HG03565 (cell line): ENCODE measurements around the gene RBM18.

Experiments
- ATAC-seq: cut with Tn5 transposase; IDR thresholded peaks from one replicate; pipeline ENCODE4 v1.9.1; 2021; ENCODE audit warnings: mild to moderate bottlenecking, moderate library complexity; ENCODE audit not compliant: unreplicated experiment

RBM18 gene, protein sequence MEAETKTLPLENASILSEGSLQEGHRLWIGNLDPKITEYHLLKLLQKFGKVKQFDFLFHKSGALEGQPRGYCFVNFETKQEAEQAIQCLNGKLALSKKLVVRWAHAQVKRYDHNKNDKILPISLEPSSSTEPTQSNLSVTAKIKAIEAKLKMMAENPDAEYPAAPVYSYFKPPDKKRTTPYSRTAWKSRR

DNA sequence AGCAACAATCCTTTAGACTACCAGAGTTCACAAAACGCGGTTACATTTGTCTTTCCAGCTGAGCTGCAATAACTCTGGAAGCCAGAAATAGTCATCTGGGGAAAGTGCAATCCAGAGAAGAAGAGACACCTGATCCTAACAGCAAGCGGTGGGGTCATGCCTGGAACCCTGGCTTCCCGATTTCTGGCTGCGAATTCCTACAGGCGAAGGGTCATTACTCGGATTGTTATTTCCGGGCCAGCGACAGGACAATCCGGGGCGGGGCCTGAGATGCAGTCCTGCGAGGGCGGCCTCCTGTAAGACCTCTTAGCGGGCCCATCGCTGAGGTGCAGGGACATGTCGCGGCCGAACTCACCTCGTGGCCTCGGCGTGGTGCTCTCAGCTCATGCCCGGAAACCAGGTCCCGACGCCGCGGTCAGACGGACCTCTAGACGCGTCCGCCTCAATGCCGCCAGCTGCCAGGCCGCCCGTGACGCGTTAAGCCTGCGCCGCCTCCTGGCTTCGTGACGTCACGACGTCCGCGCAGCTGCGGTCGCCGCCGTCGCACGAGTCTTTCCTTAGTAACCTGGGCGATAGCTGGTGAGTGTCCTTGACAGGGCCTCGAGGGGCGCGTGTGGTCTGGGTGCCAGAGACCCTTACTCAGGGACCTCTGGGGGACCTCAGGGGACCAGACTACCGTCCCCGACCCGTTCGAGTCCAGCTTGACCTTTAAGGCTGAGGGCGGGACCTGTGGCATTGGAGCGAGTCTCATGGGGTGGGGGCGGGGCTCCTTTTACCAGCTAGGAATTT, at the start of gene RBM18, which contains the start of gene MRRF:
Gene RBM18 (minus strand): TSS at position 481 of the 789 bp plus-strand sequence. CDS start 3,348 bp downstream, outside the sequence.
Gene MRRF (plus strand): TSS at position 523 of the 789 bp plus-strand sequence. CDS start 6,010 bp downstream, outside the sequence.
- peak; percentile 84 for ATAC-seq

DNA sequence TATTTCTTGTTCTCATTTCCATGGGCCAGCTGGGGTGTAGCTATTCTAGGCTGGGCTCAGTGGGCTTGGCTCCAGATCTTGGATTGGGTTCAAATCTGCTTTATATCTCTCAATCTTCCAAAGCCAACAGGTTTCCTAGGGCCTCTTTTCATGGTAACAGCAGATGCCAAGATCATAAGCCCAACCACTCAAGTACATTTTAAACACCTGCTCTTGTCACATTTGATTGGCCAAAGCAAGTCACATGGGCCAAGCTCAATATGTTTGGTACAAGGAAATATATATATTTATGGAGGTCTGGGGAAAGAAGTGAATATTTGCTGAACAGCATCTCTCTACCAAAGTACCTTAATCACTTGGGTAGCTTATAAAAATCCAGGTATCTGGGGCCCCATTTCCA, 49.5 kb upstream of the RBM18 start:
- no peak for ATAC-seq

GRCh38 chr9:122309861-122310260, 45.2 kb upstream of the RBM18 start:
- ATAC-seq: no peak

- ATAC-seq: no peak
Measured at GRCh38 chr9:122307925-122308324, 43.3 kb upstream of the RBM18 start.

GRCh38 chr9:122307061-122307460, 42.4 kb upstream of the RBM18 start:
- no peak for ATAC-seq

GRCh38 chr9:122302237-122303093, 37.8 kb upstream of the RBM18 start:
- ATAC-seq: no peak

DNA sequence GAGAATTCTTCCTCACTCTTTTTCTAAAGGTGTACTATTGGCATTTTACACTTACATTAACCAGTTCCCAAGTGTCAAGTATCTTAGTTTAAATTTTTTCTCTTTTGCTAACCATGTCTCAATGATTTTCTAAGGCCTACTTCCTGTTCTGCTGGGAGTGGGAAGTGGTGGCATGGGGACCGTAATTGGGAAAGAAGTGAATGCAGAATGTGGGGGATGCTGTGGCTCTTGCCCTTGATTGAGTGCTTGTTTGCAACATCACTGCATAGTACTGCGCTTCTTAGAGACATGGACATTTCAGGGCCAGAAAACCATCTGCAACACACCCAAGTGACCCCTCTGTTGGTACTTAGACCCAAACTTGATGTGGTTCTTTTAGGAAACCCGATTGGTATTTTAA, 32.9 kb upstream of the RBM18 start:
- ATAC-seq: no peak

GRCh38 chr9:122294531-122294930, 29.9 kb upstream of the RBM18 start:
- ATAC-seq: no peak

DNA sequence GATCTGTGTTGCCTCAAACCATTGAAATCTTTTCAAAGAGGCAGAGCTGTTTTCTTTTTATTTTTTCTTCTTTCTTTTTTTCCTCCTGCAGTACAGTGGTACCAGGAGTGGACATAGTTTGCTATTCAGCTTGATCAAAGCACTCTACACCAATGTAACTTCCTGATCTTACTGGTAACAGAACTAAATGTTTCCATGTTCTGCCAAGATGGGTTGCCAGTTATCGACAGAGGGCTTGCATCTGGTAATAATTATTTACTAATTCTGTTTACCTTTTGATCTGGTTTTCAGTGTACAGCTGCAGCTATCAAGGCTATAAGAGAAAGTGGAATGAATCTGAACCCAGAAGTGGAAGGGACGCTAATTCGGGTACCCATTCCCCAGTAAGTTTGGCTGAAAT, 26.8 kb upstream of the RBM18 start:
- ATAC-seq: no peak

- ATAC-seq: no peak
Measured at GRCh38 chr9:122287214-122287720, 22.6 kb upstream of the RBM18 start.

DNA sequence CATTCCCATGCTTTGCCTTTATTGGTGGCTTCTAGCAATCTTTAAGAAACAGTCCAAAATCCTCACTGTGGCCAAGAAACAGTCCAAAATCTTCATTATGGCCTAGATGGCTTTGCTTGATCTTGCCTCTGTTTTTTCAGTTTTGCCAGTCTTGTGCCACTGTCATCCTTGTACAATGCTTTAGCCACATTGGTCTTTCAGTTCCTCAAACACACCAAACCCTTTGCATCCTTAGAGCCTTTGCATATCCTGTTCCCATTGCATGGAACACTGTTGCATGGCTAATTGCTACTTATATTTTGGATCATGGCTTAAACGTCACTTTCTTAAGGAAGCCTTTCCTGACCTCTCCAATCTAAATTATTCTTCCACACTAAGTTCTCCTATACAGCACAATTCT, 22.1 kb upstream of the RBM18 start:
- no peak for ATAC-seq

GRCh38 chr9:122281368-122281767, 16.7 kb upstream of the RBM18 start:
- no peak for ATAC-seq

DNA sequence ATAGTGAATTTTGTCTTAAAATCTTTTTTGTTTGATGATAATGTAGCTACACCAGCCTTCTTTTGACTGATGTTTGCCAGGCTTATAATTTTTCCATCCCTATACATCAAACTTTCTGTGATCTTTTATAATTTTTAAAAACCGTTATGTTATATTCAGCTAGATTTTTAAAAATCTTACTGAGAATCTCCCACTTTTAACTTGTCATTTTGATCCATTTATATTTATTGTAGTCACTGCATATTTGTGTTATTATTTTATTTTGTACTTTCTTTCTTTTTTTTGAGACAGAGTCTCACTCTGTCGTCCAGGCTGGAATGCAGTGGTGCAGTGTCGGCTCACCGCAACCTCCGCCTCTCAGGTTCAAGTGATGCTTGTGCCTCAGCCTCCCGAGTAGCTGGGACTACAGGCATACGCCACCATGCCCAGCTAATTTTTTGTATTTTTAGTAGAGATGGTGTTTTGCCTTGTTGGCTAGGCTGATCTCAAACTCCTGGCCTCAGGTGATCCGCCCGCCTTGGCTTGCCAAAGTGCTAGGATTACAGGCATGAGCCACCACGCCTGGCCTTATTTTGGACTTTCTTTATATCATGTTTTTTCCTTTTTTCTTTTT, 12.8 kb upstream of the RBM18 start:
- ATAC-seq: no peak

- no peak for ATAC-seq
Measured at GRCh38 chr9:122276096-122276495, 11.5 kb upstream of the RBM18 start.

DNA sequence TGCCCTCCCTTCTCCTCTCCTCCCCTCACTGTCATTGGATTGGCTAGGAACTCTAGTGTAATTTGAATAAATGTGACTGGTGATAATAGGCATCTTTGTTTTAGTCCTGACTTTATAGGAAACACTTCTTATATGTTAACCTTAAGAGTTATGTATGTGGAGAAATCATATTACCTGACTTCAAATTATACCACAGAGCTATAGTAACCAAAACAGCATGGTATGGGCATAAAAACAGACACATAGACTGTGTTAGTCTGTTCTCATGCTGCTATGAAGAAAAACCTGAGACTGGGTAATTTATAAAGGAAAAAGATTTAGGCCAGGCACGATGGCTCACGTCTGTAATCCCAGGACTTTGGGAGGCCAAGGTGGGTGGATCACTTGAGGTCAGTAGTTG, 9.4 kb upstream of the RBM18 start:
- ATAC-seq: no peak

DNA sequence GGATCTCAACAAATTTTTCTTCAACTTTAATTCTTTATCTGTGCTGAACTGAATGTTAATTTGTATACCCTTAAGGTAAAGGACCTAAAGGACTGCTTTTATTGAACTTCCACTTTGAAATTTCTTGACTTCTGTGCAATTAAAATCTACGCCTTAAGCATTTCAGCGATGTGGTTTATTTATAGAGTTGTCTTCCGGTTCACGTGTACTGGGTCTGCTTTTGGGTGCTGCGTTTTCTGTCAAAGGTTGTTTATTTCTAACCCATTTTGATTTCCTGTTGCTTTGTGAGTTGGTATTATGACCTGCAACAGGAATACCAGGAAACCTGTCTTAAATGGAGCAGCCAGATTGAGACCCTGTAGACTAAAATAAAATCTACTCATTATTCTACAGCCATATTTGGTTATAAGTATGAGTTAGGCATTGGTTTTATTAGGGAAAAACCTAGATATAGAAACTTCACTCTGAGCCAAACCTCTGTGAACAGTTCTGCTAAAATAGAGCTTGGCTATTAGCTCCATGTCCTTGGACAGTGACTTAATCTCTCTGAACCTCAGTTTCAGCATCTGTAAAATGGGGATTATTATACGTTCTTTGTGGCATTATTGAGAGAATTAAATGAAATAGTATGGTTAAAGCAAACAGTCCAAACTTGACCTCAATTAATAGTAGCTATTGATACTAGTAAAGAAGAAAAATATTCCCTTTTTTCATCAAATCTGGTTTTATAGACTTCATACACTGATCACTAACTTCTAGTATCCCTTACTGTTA, 3.6 kb upstream of the RBM18 start:
- ATAC-seq: no peak

DNA sequence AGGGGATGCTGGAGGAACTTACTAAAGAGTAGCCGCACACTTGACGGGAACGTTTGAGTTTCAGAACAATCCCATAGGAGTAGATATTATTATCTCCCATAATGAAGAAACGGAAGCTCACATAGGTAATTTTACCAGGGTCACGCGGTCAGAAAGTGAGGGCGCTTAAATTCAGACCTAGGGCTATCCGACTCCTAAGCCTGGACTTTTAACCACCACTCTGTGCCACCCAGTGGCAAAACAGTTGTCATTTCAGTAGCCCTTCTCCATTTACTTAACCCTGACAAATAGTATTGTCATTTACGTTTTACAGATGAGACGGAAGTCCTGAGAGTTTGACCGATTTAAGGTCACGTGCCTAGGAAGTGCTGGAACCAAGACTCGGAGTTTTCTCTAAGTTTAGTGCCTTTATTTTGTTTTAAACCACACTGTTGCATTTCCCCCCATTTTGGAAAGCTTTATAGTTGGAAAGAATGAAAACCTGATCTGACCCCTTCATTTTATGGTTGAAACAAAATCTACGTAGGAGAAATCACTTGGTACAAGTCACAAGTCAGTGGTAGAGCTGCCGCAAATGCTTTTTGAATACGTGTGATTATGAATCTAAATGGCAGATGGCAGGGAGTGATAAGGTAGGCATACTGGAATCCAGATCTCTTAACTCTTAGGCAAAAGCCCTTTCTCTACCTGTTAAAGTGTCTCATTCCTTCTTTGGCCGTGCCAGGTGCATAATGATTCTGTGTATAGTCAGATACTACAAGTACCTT, 692 bp upstream of the RBM18 start:
- peak; percentile 27 for ATAC-seq

GRCh38 chr9:122263699-122264349, 816 bp downstream of the RBM18 start:
- no peak for ATAC-seq

GRCh38 chr9:122262073-122262472, 2.6 kb downstream of the RBM18 start:
- ATAC-seq: no peak
